8988T (cell line): ENCODE data around the gene PRPF8.
A peak's percentile ranks its signal among the peaks of the same experiment; 100 is the strongest.
"Not testable (repeated sequence)": the region's sequence is repeated elsewhere in the genome, so short reads cannot be mapped to it uniquely, and the experiment has no call there.

Source experiments
- DNase-seq: peaks from one replicate; pipeline ENCODE4 v3.0.0; 2011

Gene PRPF8

GRCh38 chr17:1716076-1716911 is 31.6 kb upstream of the PRPF8 start:
- peak; percentile 97 for DNase-seq

GRCh38 chr17:1715803-1716075 is 31.1 kb upstream of the PRPF8 start:
- DNase-seq = no peak

GRCh38 chr17:1714980-1715802 is 30.5 kb upstream of the PRPF8 start:
- no peak for DNase-seq

- DNase-seq = peak; percentile 79
These were observed 29.8 kb upstream of the PRPF8 start for GRCh38 chr17:1714427-1714979.

GRCh38 chr17:1713878-1714426 is 29.3 kb upstream of the PRPF8 start:
- no peak for DNase-seq

GRCh38 chr17:1713160-1713877 is 28.7 kb upstream of the PRPF8 start:
- DNase-seq = no peak

GRCh38 chr17:1712271-1712670 is 27.6 kb upstream of the PRPF8 start:
- no peak for DNase-seq

- DNase-seq = no peak
These were observed 27.1 kb upstream of the PRPF8 start for GRCh38 chr17:1711804-1712203.

- DNase-seq = no peak
These were observed 26.3 kb upstream of the PRPF8 start for GRCh38 chr17:1710807-1711553.

GRCh38 chr17:1709971-1710806 is 25.5 kb upstream of the PRPF8 start, which contains the start of gene TLCD2:
Gene TLCD2, minus strand, starts transcription at chr17:1710377. Its CDS starts 135 bp downstream, at chr17:1710242.
- DNase-seq = peak; percentile 66

GRCh38 chr17:1709403-1709951 is 24.8 kb upstream of the PRPF8 start:
- no peak for DNase-seq

- DNase-seq = not testable (repeated sequence)
These were observed 24.2 kb upstream of the PRPF8 start for GRCh38 chr17:1708791-1709346.

GRCh38 chr17:1707107-1707506 is 22.4 kb upstream of the PRPF8 start:
- no peak for DNase-seq

GRCh38 chr17:1705004-1705403 is 20.3 kb upstream of the PRPF8 start:
- no peak for DNase-seq

- no peak for DNase-seq
These were observed 18.4 kb upstream of the PRPF8 start for GRCh38 chr17:1703063-1703462.

- DNase-seq = not testable (repeated sequence)
These were observed 15.2 kb upstream of the PRPF8 start for GRCh38 chr17:1699891-1700290.

- no peak for DNase-seq
These were observed 13.0 kb upstream of the PRPF8 start for GRCh38 chr17:1697681-1698080.

- no peak for DNase-seq
These were observed 10.7 kb upstream of the PRPF8 start for GRCh38 chr17:1695365-1695764.

GRCh38 chr17:1693339-1693738 is 8.7 kb upstream of the PRPF8 start:
- DNase-seq = no peak

GRCh38 chr17:1690544-1691221 is 6.0 kb upstream of the PRPF8 start:
- no peak for DNase-seq
